ENCODE data around the gene YBX2.

DNA sequence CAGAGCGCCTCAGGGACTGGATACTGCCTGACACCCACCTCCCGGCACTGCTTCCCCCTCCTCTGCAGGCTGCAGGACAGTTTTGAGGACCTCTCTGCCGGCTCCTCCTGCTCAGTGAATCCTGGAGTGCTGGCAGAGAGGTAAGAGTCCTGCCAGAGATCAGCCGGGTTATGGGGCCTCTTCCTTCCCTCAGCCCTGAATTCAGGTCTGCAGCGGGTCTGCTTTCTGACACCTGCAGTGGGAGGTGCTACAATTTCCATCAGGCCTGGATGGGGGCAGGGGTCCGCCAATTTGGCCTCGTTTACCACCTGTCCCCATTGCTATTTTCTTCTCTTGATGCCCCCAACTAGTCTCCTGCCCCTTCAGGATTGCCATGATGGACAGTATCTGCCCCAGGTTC lies 37.7 kb upstream of the YBX2 start:
- TF ChIP-seq ELF4 (IDR thresholded peaks at IDR 0.05) (no peak), TARDBP (IDR thresholded peaks at IDR 0.05) (no peak), BHLHE40 (IDR thresholded peaks at IDR 0.05; ENCODE audit: borderline replicate concordance) (no peak), SP1 (IDR thresholded peaks at IDR 0.05) (no peak), NFRKB (IDR thresholded peaks at IDR 0.05) (no peak)

Measured in HEK293T (cell line).